ENCODE measurements around the gene EPB41L4A. TPM values are rescaled to one million over a fixed set of nuclear protein-coding genes. Genes with fewer than 3 reads are reported as not detected.

EPB41L4A gene
- total RNA-seq, 1 donor from 2014 or later: 11.1 TPM

DNA sequence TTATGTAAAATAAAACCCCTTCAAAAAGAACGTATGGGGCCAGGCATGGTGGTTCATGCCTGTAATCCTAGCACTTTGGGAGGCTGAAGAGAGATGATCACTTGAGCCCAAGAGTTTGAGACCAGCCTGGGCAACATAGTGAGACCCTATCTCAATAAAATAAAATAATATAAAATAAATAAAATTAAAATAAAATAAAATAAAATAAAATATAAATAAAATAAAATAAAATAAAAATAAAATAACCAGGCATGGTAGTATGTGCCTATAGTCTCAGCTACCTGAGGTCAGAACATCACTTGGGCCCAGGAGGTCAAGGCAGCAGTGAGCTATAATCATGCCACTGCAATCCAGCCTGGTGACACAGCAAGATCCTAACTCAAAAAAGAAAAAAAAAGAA is 185.1 kb downstream of the EPB41L4A start:
- Histone ChIP-seq H2AFZ (ENCODE audit: low read depth, low read length) (no peak overlapping the region), H3K4me1 (ENCODE audit: insufficient read depth, low read length) (no peaks in the 10 kb centered on the region), H3K27ac (ENCODE audit: low read depth, low read length) (no peak overlapping the region), H3K36me3 (ENCODE audit: insufficient read depth, low read length) (no peaks in the 10 kb centered on the region), H3K4me3 (ENCODE audit: insufficient read depth, low read depth, low read length) (no peak overlapping the region), H4K20me1 (ENCODE audit: insufficient read depth, low read length) (no peaks in the 10 kb centered on the region), H3K27me3 (ENCODE audit: insufficient read depth, low read length) (no peaks in the 10 kb centered on the region), H3K9ac (ENCODE audit: low read length) (no peak overlapping the region), H3K79me2 (ENCODE audit: insufficient read depth, low read length) (no peaks in the 10 kb centered on the region), H3K9me3 (ENCODE audit: insufficient read depth, low read depth, low read length) (no peaks in the 10 kb centered on the region), H3K4me2 (ENCODE audit: low read length) (no peak overlapping the region)
- no peak overlapping the region for H3K4me3 Mint-ChIP-seq (ENCODE audit: unreplicated experiment)
- no peak overlapping the region for H3K27ac Mint-ChIP-seq (ENCODE audit: unreplicated experiment)
- no peaks in the 10 kb centered on the region for H3K27me3 Mint-ChIP-seq (ENCODE audit: low read depth, unreplicated experiment)
- FAIRE-seq (no peak), DNase-seq (ENCODE audit: low read depth) (no peak)
- no peaks in the 10 kb centered on the region for H3K4me1 Mint-ChIP-seq (ENCODE audit: low read depth, unreplicated experiment)
- no peak for TF ChIP-seq EZH2 (IDR thresholded peaks at IDR 0.05; ENCODE audit: insufficient read depth, low read length)
- TF ChIP-seq, protein P1, sequence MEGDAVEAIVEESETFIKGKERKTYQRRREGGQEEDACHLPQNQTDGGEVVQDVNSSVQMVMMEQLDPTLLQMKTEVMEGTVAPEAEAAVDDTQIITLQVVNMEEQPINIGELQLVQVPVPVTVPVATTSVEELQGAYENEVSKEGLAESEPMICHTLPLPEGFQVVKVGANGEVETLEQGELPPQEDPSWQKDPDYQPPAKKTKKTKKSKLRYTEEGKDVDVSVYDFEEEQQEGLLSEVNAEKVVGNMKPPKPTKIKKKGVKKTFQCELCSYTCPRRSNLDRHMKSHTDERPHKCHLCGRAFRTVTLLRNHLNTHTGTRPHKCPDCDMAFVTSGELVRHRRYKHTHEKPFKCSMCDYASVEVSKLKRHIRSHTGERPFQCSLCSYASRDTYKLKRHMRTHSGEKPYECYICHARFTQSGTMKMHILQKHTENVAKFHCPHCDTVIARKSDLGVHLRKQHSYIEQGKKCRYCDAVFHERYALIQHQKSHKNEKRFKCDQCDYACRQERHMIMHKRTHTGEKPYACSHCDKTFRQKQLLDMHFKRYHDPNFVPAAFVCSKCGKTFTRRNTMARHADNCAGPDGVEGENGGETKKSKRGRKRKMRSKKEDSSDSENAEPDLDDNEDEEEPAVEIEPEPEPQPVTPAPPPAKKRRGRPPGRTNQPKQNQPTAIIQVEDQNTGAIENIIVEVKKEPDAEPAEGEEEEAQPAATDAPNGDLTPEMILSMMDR (IDR thresholded peaks at IDR 0.05; ENCODE audit: insufficient read depth, low read depth, low read length): no peak
- H3K9me3 Mint-ChIP-seq (ENCODE audit: unreplicated experiment): no peaks in the 10 kb centered on the region
- no peaks in the 10 kb centered on the region for H3K36me3 Mint-ChIP-seq (ENCODE audit: low read depth, unreplicated experiment)

DNA sequence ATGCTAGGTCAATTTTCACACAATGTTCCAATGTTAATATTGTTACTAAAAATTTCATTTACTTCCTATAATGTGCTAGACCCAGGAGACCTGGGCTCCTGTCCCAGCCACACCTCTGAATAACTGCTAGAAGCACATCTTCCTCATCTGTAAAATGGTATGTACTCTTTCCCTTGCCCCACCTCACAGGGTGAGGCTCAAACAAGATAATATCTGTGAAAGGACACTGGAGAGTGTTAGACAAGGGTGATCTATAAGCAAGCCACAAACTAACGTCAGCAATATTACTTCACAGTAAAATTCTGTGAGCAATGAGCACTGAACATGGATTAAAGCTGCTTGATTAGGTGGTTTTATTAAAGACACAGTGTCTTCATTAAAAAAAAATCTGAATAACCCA is 186.4 kb downstream of the EPB41L4A start:
- no peaks in the 10 kb centered on the region for H3K36me3 Mint-ChIP-seq (ENCODE audit: low read depth, unreplicated experiment)
- Histone ChIP-seq H4K20me1 (ENCODE audit: insufficient read depth, low read length) (no peaks in the 10 kb centered on the region), H3K4me1 (ENCODE audit: insufficient read depth, low read length) (peaks cover 3% of the 10 kb centered on the region), H3K36me3 (ENCODE audit: insufficient read depth, low read length) (no peaks in the 10 kb centered on the region), H3K27me3 (ENCODE audit: insufficient read depth, low read length) (no peaks in the 10 kb centered on the region), H3K4me3 (ENCODE audit: insufficient read depth, low read depth, low read length) (no peak overlapping the region), H3K4me2 (ENCODE audit: low read length) (no peak overlapping the region), H3K9ac (ENCODE audit: low read length) (no peak overlapping the region), H3K27ac (ENCODE audit: low read depth, low read length) (no peak overlapping the region), H3K9me3 (ENCODE audit: insufficient read depth, low read depth, low read length) (no peaks in the 10 kb centered on the region), H2AFZ (ENCODE audit: low read depth, low read length) (no peak overlapping the region), H3K79me2 (ENCODE audit: insufficient read depth, low read length) (no peaks in the 10 kb centered on the region)
- FAIRE-seq (no peak), DNase-seq (ENCODE audit: low read depth) (no peak)
- no peak overlapping the region for H3K4me3 Mint-ChIP-seq (ENCODE audit: unreplicated experiment)
- H3K27me3 Mint-ChIP-seq (ENCODE audit: low read depth, unreplicated experiment): no peaks in the 10 kb centered on the region
- H3K4me1 Mint-ChIP-seq (ENCODE audit: low read depth, unreplicated experiment): peaks cover 9% of the 10 kb centered on the region
- no peaks in the 10 kb centered on the region for H3K9me3 Mint-ChIP-seq (ENCODE audit: unreplicated experiment)
- no peak overlapping the region for H3K27ac Mint-ChIP-seq (ENCODE audit: unreplicated experiment)
- TF ChIP-seq, protein P1 (IDR thresholded peaks at IDR 0.05; ENCODE audit: insufficient read depth, low read depth, low read length): no peak
- no peak for TF ChIP-seq EZH2 (IDR thresholded peaks at IDR 0.05; ENCODE audit: insufficient read depth, low read length)

DNA sequence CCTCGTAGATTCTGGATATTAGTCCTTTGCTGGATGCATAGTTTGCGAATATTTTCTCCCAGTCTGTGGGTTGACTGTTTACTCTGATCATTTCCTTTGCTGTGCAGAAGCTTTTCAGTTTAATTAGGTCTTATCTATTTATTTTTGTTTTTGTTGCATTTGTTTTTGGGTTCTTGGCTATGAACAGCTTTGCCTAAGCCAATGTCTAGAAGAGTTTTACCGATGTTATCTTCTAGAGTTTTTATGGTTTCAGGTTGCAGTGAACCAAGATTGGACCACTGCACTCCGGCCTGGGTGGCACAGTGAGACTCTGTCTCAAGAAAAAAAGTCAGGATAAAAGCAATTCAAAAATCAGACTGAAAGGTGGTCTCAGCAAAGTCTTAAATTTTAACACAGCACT is 188.5 kb downstream of the EPB41L4A start:
- H3K9me3 ChIP-seq (ENCODE audit: insufficient read depth, low read depth, low read length): no peaks in the 10 kb centered on the region
- H3K9me3 Mint-ChIP-seq (ENCODE audit: unreplicated experiment): no peaks in the 10 kb centered on the region

More for the DNA sequence above, 188.5 kb downstream of the EPB41L4A start:
- Histone ChIP-seq H3K9ac (ENCODE audit: low read length) (no peak overlapping the region), H3K4me1 (ENCODE audit: insufficient read depth, low read length) (peaks cover 3% of the 10 kb centered on the region), H3K27ac (ENCODE audit: low read depth, low read length) (no peak overlapping the region), H3K79me2 (ENCODE audit: insufficient read depth, low read length) (no peaks in the 10 kb centered on the region), H4K20me1 (ENCODE audit: insufficient read depth, low read length) (no peaks in the 10 kb centered on the region), H3K27me3 (ENCODE audit: insufficient read depth, low read length) (no peaks in the 10 kb centered on the region), H3K36me3 (ENCODE audit: insufficient read depth, low read length) (no peaks in the 10 kb centered on the region), H3K4me3 (ENCODE audit: insufficient read depth, low read depth, low read length) (no peak overlapping the region), H3K4me2 (ENCODE audit: low read length) (no peak overlapping the region), H2AFZ (ENCODE audit: low read depth, low read length) (no peak overlapping the region)
- no peaks in the 10 kb centered on the region for H3K27me3 Mint-ChIP-seq (ENCODE audit: low read depth, unreplicated experiment)
- no peak overlapping the region for H3K4me3 Mint-ChIP-seq (ENCODE audit: unreplicated experiment)
- H3K27ac Mint-ChIP-seq (ENCODE audit: unreplicated experiment): no peak overlapping the region
- FAIRE-seq (no peak), DNase-seq (ENCODE audit: low read depth) (no peak)
- no peak for TF ChIP-seq EZH2 (IDR thresholded peaks at IDR 0.05; ENCODE audit: insufficient read depth, low read length)
- TF ChIP-seq, protein P1 (IDR thresholded peaks at IDR 0.05; ENCODE audit: insufficient read depth, low read depth, low read length): no peak
- peaks cover 9% of the 10 kb centered on the region for H3K4me1 Mint-ChIP-seq (ENCODE audit: low read depth, unreplicated experiment)
- no peaks in the 10 kb centered on the region for H3K36me3 Mint-ChIP-seq (ENCODE audit: low read depth, unreplicated experiment)
